Measurements from ENCODE around the gene TDRD9. TPM values are rescaled to one million over a fixed set of nuclear protein-coding genes. Genes with fewer than 3 reads are reported as not detected.
"Not testable (repeated sequence)": the region's sequence is repeated elsewhere in the genome, so short reads cannot be mapped to it uniquely, and the experiment has no call there.

The TDRD9 gene
- total RNA-seq, 1 donor from 2014 or later: 0.53 TPM

- no peak for TF ChIP-seq CTCF (IDR thresholded peaks at IDR 0.05; ENCODE audit: insufficient read depth, low read length, severe bottlenecking)
- H3K36me3 ChIP-seq (ENCODE audit: control insufficient read depth, insufficient read depth, low read length): no peaks in the 10 kb centered on the region
- no peaks in the 10 kb centered on the region for H3K27me3 ChIP-seq (ENCODE audit: control insufficient read depth, insufficient read depth, low read length)
- FAIRE-seq: no peak
- no peak for DNase-seq (ENCODE audit: low read depth)
- no peak overlapping the region for H3K4me3 ChIP-seq (ENCODE audit: low read depth, low read length)
Measured at GRCh38 chr14:103966631-103967030, 38.4 kb downstream of the TDRD9 start.

DNA sequence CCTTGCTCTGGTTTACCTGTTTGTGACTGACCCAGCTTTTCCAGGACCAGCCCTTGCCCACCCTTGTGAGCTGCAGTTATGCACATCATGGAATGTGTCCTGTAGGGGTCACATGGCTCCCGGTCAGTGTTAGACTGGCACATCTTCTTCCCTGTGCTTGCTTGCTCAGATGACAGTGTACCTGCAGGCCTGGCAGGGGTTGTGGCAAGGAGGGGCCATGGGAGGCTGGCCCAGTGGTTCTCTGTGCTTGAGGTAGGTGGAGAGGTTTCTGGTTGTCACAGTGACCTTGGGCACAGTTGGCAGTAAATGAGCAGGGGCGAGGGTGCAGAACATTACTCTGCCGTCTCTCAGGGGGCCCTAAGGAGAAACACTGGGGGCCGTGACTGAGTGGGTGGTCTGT lies 41.7 kb downstream of the TDRD9 start:
- DNase-seq (ENCODE audit: low read depth) (no peak), FAIRE-seq (no peak)
- TF ChIP-seq CTCF (IDR thresholded peaks at IDR 0.05; ENCODE audit: insufficient read depth, low read length, severe bottlenecking): no peak
- H3K36me3 ChIP-seq (ENCODE audit: control insufficient read depth, insufficient read depth, low read length): no peaks in the 10 kb centered on the region
- no peak overlapping the region for H3K4me3 ChIP-seq (ENCODE audit: low read depth, low read length)
- no peaks in the 10 kb centered on the region for H3K27me3 ChIP-seq (ENCODE audit: control insufficient read depth, insufficient read depth, low read length)

DNA sequence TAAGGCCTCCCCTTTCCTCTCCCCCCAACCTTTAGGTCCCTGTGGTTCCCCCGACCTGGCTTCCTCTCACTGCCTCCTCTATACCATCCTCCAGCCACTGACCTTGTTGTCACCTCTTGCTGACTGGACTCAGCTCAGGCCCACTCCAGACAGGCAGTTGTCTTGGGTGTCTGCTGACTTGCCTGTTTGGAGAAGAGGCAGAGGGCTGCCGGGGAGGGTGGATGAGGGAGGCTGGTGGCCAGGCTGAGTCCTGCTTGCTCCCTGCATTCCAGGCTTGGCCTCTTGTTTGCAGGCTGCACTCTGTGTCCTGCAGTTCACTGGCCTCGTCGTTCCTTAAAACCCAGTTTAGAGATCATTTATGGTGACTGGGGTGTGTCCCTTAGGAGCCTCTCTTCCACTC lies 45.1 kb downstream of the TDRD9 start:
- no peak for TF ChIP-seq CTCF (IDR thresholded peaks at IDR 0.05; ENCODE audit: insufficient read depth, low read length, severe bottlenecking)
- FAIRE-seq (no peak), DNase-seq (ENCODE audit: low read depth) (no peak)
- no peaks in the 10 kb centered on the region for H3K36me3 ChIP-seq (ENCODE audit: control insufficient read depth, insufficient read depth, low read length)
- H3K27me3 ChIP-seq (ENCODE audit: control insufficient read depth, insufficient read depth, low read length): no peaks in the 10 kb centered on the region
- no peak overlapping the region for H3K4me3 ChIP-seq (ENCODE audit: low read depth, low read length)

DNA sequence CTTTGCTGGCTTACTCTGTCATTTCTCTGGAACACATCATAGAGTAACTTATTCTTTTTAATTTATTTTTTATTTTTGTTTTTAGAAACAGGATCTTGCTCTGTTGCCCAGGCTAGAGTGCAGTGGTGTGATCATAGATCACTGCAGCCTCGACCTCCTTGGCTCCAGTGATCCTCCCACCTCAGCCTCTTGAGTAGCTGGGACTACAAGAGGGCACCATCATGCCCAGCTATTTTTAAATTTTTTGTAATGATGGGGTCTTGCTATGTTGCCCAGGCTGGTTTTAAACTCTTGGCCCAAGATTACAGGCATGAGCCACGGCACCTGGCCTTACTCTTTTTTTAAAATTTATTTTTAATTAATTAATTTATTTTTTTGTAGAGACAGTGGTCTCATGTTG lies 46.3 kb downstream of the TDRD9 start:
- Histone ChIP-seq H3K27me3 (ENCODE audit: control insufficient read depth, insufficient read depth, low read length) (no peaks in the 10 kb centered on the region), H3K36me3 (ENCODE audit: control insufficient read depth, insufficient read depth, low read length) (no peaks in the 10 kb centered on the region), H3K4me3 (ENCODE audit: low read depth, low read length) (no peak overlapping the region)
- DNase-seq (ENCODE audit: low read depth) (no peak), FAIRE-seq (no peak)
- TF ChIP-seq CTCF (IDR thresholded peaks at IDR 0.05; ENCODE audit: insufficient read depth, low read length, severe bottlenecking): no peak

GRCh38 chr14:103980623-103981238 lies 52.5 kb downstream of the TDRD9 start:
- not testable (repeated sequence) for FAIRE-seq; H3K27me3 ChIP-seq (ENCODE audit: control insufficient read depth, insufficient read depth, low read length); DNase-seq (ENCODE audit: low read depth)

More at GRCh38 chr14:103980623-103981238, 52.5 kb downstream of the TDRD9 start:
- not testable (repeated sequence) for H3K4me3 ChIP-seq (ENCODE audit: low read depth, low read length); H3K36me3 ChIP-seq (ENCODE audit: control insufficient read depth, insufficient read depth, low read length)
- peak; percentile 18 for TF ChIP-seq CTCF (IDR thresholded peaks at IDR 0.05; ENCODE audit: insufficient read depth, low read length, severe bottlenecking)
